Kidney (tissue), 14 donors: Measurements from ENCODE around the gene CD70. TPM values are rescaled to one million over a fixed set of nuclear protein-coding genes. Genes with fewer than 3 reads are reported as not detected.
"Not testable (repeated sequence)": the region's sequence is repeated elsewhere in the genome, so short reads cannot be mapped to it uniquely, and the experiment has no call there.

Experiments used
- DNase-seq, 5 donors: peaks; one replicate each; pipeline ENCODE4 v3.0.0-alpha.2; 2013 to 2020
- FAIRE-seq: peaks from 2 replicates; lab custom pipeline; 2012; peaks lifted over from hg19 to GRCh38; lab: Jason Lieb, UNC
- H3K27ac ChIP-seq, 2 donors: one replicate each; pipeline ENCODE4 v1.7.0; 2013; ENCODE audit warnings: low read depth in 2 of 2, low read length in 2 of 2, inconsistent platforms in 1 of 2
- H3K27me3 ChIP-seq: one replicate; pipeline ENCODE4 v1.7.1; 2013; ENCODE audit warnings: low read length, inconsistent platforms; ENCODE audit not compliant: control insufficient read depth, insufficient read depth
- H3K36me3 ChIP-seq, 3 donors: one replicate each; pipeline versions ENCODE4 v1.7.0 to v1.7.1; 2013; ENCODE audit warnings: low read length in 3 of 3, control low read depth in 1 of 3, inconsistent platforms in 1 of 3; ENCODE audit not compliant: insufficient read depth in 3 of 3, control insufficient read depth in 2 of 3
- H3K4me1 ChIP-seq, 3 donors: one replicate each; pipeline versions ENCODE4 v1.7.0 to v1.7.1; 2013; ENCODE audit warnings: low read length in 3 of 3, inconsistent platforms in 1 of 3, low read depth in 1 of 3; ENCODE audit not compliant: control insufficient read depth in 2 of 3, insufficient read depth in 2 of 3
- H3K4me3 ChIP-seq, 3 donors: one replicate each; pipeline versions ENCODE4 v1.7.0 to v1.8.1; 2013; ENCODE audit warnings: low read length in 3 of 3, control low read depth in 1 of 3, inconsistent platforms in 1 of 3
- H3K9ac ChIP-seq, 3 donors: one replicate each; pipeline versions ENCODE4 v1.7.0 to v1.7.1; 2013; ENCODE audit warnings: low read length in 3 of 3, control low read depth in 1 of 3, inconsistent platforms in 1 of 3
- H3K9me3 ChIP-seq, 3 donors: one replicate each; pipeline versions ENCODE4 v1.7.0 to v1.7.1; 2013; ENCODE audit warnings: low read length in 3 of 3, control low read depth in 1 of 3, inconsistent platforms in 1 of 3; ENCODE audit not compliant: control insufficient read depth in 2 of 3, insufficient read depth in 1 of 3
- intact Hi-C: fragments of 100-400 bp; cut with DNase I; formaldehyde crosslinking; loops from one replicate; pipeline ENCODE4 v1.11.1; 2022
- polyA plus RNA-seq: library from polyadenylated mRNA; stranded (reverse); fragments of 350-450 nt; fragmentation: Illumina TruSeq; extraction: RNeasy Lipid Tissue Mini Kit (QIAGEN cat#74804); gene quantifications from one replicate; pipeline ENCODE4 v1.2.3, GENCODE V29; 2014; ENCODE audit warnings: low read depth, low replicate concordance; ENCODE audit not compliant: insufficient read depth
- total RNA-seq: library from RNA; stranded (reverse); fragmentation: NEBNext Ultra II Directional; extraction: Animal tissue kit (Norgen Biotek cat#: 25700); gene quantifications from one replicate; pipeline ENCODE4 v1.2.1, GENCODE V29; 2021
- TF ChIP-seq, protein P1 (sequence below): IDR thresholded peaks from 3 replicates; pipeline ENCODE4 v1.5.1; 2012; ENCODE audit warnings: mild to moderate bottlenecking, moderate library complexity, borderline replicate concordance; ENCODE audit not compliant: insufficient read depth; ENCODE audit errors: extremely low read depth
- donor health status: control.
- donor health status: control.
- donor health status: control.
- donor health status: control.
- donor health status: control.
- donor health status: DM: yes; HTN: yes; CAD: no.
- donor health status: Normal renal cell carcinoma (clear cell type).

The CD70 gene
- total and polyA plus RNA-seq, 2 donors from 2014 or later = 0.76 TPM; not detected in 1

DNA sequence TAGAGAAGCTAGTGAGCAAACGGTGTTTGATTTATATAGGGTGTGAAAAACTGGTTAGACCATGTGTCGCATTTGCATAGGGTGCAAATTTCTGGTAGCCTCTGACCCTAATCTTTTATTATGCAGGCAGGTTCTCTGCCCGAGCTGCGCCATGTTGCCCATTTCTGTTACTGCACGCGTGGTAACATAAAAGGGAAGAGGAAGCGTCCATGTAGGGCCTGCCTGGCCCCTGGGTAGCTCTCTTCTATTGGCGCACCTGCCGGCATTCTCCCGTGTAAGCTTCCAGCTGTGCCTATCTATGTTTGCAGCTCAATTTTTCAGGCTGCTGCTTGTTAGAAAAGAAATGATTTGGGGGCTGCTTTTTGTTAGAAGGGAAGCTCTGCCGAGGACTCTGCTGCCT lies 14.0 kb upstream of the CD70 start:
- no peaks in the 10 kb centered on the region for H3K36me3 ChIP-seq
- intact Hi-C loops = no loop called here
- H3K27ac ChIP-seq = no peak overlapping the region
- no peaks in the 10 kb centered on the region for H3K4me1 ChIP-seq
- TF ChIP-seq, protein P1, sequence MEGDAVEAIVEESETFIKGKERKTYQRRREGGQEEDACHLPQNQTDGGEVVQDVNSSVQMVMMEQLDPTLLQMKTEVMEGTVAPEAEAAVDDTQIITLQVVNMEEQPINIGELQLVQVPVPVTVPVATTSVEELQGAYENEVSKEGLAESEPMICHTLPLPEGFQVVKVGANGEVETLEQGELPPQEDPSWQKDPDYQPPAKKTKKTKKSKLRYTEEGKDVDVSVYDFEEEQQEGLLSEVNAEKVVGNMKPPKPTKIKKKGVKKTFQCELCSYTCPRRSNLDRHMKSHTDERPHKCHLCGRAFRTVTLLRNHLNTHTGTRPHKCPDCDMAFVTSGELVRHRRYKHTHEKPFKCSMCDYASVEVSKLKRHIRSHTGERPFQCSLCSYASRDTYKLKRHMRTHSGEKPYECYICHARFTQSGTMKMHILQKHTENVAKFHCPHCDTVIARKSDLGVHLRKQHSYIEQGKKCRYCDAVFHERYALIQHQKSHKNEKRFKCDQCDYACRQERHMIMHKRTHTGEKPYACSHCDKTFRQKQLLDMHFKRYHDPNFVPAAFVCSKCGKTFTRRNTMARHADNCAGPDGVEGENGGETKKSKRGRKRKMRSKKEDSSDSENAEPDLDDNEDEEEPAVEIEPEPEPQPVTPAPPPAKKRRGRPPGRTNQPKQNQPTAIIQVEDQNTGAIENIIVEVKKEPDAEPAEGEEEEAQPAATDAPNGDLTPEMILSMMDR = no peak
- no peak overlapping the region for H3K4me3 ChIP-seq
- H3K27me3 ChIP-seq = no peaks in the 10 kb centered on the region
- no peaks in the 10 kb centered on the region for H3K9me3 ChIP-seq
- DNase-seq (no peak), FAIRE-seq (no peak)
- H3K9ac ChIP-seq = no peak overlapping the region

DNA sequence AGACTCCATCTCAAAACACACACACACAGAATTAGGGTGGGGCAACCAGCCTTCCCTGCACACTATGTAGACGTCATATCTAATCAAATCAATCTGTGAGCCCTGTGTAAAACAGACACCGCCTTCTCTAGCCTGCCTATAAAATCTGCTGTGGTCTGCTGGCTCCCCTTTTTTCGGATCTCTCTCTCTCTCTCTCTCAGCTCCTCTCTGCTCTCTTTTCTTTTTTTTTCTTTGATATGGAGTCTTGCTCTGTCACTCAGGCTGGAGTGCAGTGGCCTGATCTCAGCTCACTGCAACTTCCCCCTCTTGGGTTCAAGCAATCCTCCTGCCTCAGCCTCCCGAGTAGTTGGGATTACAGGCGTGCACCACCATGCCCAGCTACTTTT lies 11.8 kb upstream of the CD70 start:
- Histone ChIP-seq H3K4me3 (no peak overlapping the region), H3K27me3 (no peaks in the 10 kb centered on the region), H3K27ac (no peak overlapping the region), H3K9ac (no peak overlapping the region), H3K4me1 (no peaks in the 10 kb centered on the region), H3K9me3 (no peaks in the 10 kb centered on the region), H3K36me3 (no peaks in the 10 kb centered on the region)
- FAIRE-seq (no peak), DNase-seq (no peak)
- TF ChIP-seq, protein P1 = no peak
- intact Hi-C loops = no loop called here

DNA sequence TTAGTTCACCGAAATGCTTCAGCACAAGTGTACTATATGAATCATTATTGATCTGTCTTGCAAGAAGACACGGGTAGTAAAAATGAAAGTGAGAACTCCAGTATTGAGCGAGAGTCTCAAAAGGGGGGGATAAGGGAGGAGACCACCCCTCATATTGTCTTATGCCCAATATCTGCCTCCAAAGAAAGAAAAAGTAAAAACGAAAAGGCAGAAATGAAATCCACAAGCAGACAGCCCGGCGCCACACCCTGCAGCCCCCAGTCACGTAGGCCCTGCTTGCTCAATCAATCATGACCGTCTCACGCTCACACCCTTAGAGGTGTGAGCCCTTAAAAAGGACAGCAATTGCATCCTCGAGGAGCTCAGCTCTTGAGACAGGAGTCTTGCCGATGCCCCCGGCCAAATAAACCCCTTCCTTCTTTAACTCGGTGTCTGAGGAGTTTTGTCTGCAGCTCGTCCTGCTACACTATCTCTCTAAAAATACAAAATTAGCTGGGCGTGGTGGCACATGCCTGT lies 10.6 kb upstream of the CD70 start:
- H3K4me3 ChIP-seq, H3K9ac ChIP-seq, H3K27me3 ChIP-seq, DNase-seq, H3K27ac ChIP-seq, intact Hi-C loops, FAIRE-seq, H3K4me1 ChIP-seq, H3K36me3 ChIP-seq, H3K9me3 ChIP-seq: not testable (repeated sequence)

DNA sequence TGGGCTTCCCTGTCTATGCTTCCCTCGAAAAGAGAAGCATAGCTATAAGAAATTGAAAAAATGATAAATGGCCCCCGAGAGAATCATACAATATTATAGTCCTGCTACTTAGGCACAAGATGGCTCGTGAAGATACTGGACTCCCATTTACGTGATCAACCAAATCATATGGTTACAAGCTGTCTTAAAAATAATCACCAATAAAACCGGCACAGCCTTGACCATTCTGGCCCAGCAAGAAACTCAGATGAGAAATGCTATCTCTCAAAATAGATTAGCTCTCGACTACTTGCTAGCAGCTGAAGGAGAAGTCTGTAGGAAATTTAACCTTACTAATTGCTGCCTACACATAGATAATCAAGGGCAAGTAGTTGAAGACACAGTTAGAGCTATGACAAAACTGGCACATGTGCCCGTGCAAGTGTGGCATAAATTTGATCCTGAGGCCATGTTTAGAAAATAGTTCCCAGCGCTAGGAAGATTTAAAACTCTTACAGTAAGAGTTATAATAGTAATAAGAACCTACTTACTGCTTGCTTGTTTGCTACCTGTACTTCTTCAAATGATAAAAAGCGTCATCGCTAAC lies 10.1 kb upstream of the CD70 start:
- intact Hi-C loops, FAIRE-seq, H3K4me1 ChIP-seq, H3K9ac ChIP-seq, H3K4me3 ChIP-seq, H3K27ac ChIP-seq, H3K36me3 ChIP-seq, H3K27me3 ChIP-seq, H3K9me3 ChIP-seq, DNase-seq: not testable (repeated sequence)
